Measurements from ENCODE around the gene VAC14.

Gene VAC14

GRCh38 chr16:70725912-70726828, 74.8 kb downstream of the VAC14 start:
- DNase-seq (ENCODE audit: low read depth in 1 of 2, low spot score in 1 of 2), result no peak

GRCh38 chr16:70725024-70725911, 75.7 kb downstream of the VAC14 start:
- no peak for DNase-seq (ENCODE audit: low read depth in 1 of 2, low spot score in 1 of 2)

GRCh38 chr16:70724146-70725023, 76.6 kb downstream of the VAC14 start:
- no peak for DNase-seq (ENCODE audit: low read depth in 1 of 2, low spot score in 1 of 2)

- DNase-seq (ENCODE audit: low read depth in 1 of 2, low spot score in 1 of 2), result no peak
These were observed 77.2 kb downstream of the VAC14 start for GRCh38 chr16:70723740-70724145.

- no peak for DNase-seq (ENCODE audit: low read depth in 1 of 2, low spot score in 1 of 2)
These were observed 79.6 kb downstream of the VAC14 start for GRCh38 chr16:70721202-70721963.

GRCh38 chr16:70720425-70721201, 80.3 kb downstream of the VAC14 start:
- no peak for DNase-seq (ENCODE audit: low read depth in 1 of 2, low spot score in 1 of 2)

- no peak for DNase-seq (ENCODE audit: low read depth in 1 of 2, low spot score in 1 of 2)
These were observed 83.9 kb downstream of the VAC14 start for GRCh38 chr16:70717065-70717464.

- DNase-seq (ENCODE audit: low read depth in 1 of 2, low spot score in 1 of 2), result no peak
These were observed 85.0 kb downstream of the VAC14 start for GRCh38 chr16:70715860-70716357.

GRCh38 chr16:70715055-70715858, 85.7 kb downstream of the VAC14 start:
- no peak for DNase-seq (ENCODE audit: low read depth in 1 of 2, low spot score in 1 of 2)

- no peak for DNase-seq (ENCODE audit: low read depth in 1 of 2, low spot score in 1 of 2)
These were observed 86.3 kb downstream of the VAC14 start for GRCh38 chr16:70714581-70715054.

- no peak for DNase-seq (ENCODE audit: low read depth in 1 of 2, low spot score in 1 of 2)
These were observed 87.1 kb downstream of the VAC14 start for GRCh38 chr16:70713824-70714223.

- DNase-seq (ENCODE audit: low read depth in 1 of 2, low spot score in 1 of 2), result no peak
These were observed 87.6 kb downstream of the VAC14 start for GRCh38 chr16:70713342-70713741.

GRCh38 chr16:70712942-70713341, 88.0 kb downstream of the VAC14 start:
- DNase-seq (ENCODE audit: low read depth in 1 of 2, low spot score in 1 of 2), result no peak

GRCh38 chr16:70712359-70712758, 88.6 kb downstream of the VAC14 start:
- DNase-seq (ENCODE audit: low read depth in 1 of 2, low spot score in 1 of 2), result no peak

GRCh38 chr16:70711211-70712031, 89.5 kb downstream of the VAC14 start:
- no peak for DNase-seq (ENCODE audit: low read depth in 1 of 2, low spot score in 1 of 2)

- no peak for DNase-seq (ENCODE audit: low read depth in 1 of 2, low spot score in 1 of 2)
These were observed 90.3 kb downstream of the VAC14 start for GRCh38 chr16:70710422-70711210.

GRCh38 chr16:70709942-70710341, 91.0 kb downstream of the VAC14 start:
- no peak for DNase-seq (ENCODE audit: low read depth in 1 of 2, low spot score in 1 of 2)

All from activated CD4-positive, alpha-beta T cell treated with anti-CD3 and anti-CD28 coated beads, Interleukin-2, amount 50 U/mL, for 24 hours (primary cell).